Measurements from ENCODE around the gene PIF1. TPM values are rescaled to one million over a fixed set of nuclear protein-coding genes. Genes with fewer than 3 reads are reported as not detected.
"Not testable (repeated sequence)": the region's sequence is repeated elsewhere in the genome, so short reads cannot be mapped to it uniquely, and the experiment has no call there.

PIF1 gene
- total and polyA plus RNA-seq, 2 of the 4 experiments (the other 2 are of a cell fraction) = 3.9 to 19.9 TPM

- H3K18ac ChIP-seq (ENCODE audit: low read depth, low read length); H3K27me3 ChIP-seq (ENCODE audit: control insufficient read depth, insufficient read depth, low read length); in situ Hi-C loops (cut with MboI; ENCODE audit: low sequenced_read_pairs); H2BK20ac ChIP-seq (ENCODE audit: low read depth, low read length); intact Hi-C loops (cut with micrococcal nuclease); ATAC-seq (ENCODE audit: low read depth); H3K36me3 ChIP-seq (ENCODE audit: control insufficient read depth, insufficient read depth, low read length); H3K9me1 ChIP-seq (ENCODE audit: insufficient read depth, low read length); dilution Hi-C loops (cut with HindIII; ENCODE audit: low sequenced_read_pairs, unreplicated experiment); H4K20me1 ChIP-seq (ENCODE audit: insufficient read depth, low read length); H2BK5ac ChIP-seq (ENCODE audit: low read depth, low read length, poor library complexity, severe bottlenecking); H4K91ac ChIP-seq (ENCODE audit: insufficient read depth, low read depth, low read length); POLR2A ChIA-PET (ENCODE audit: unreplicated experiment); H2AK5ac ChIP-seq (ENCODE audit: low read depth, low read length); H3K27ac ChIP-seq (ENCODE audit: insufficient read depth, low read length); H3K4me1 ChIP-seq (ENCODE audit: control insufficient read depth, insufficient read depth, low read length); H3K9me3 ChIP-seq (ENCODE audit: control insufficient read depth, insufficient read depth, low read length); H4K8ac ChIP-seq (ENCODE audit: low read depth in 2 of 2, low read length in 2 of 2); BruUV-seq (replicated peaks); H3K14ac ChIP-seq (replicated peaks; ENCODE audit: low read depth, low read length); H2AFZ ChIP-seq (replicated peaks; ENCODE audit: low read length, poor library complexity); DNase-seq; H3K56ac ChIP-seq (ENCODE audit: extremely low read depth, insufficient read depth, low read length); H3K4ac ChIP-seq (ENCODE audit: low read depth, low read length); H3K79me1 ChIP-seq (ENCODE audit: low read depth in 1 of 2, low read length in 2 of 2); CTCF ChIA-PET; H2AK9ac ChIP-seq (replicated peaks; ENCODE audit: low read depth, low read length, poor library complexity); H3K4me2 ChIP-seq (ENCODE audit: low read depth, low read length); H3K23ac ChIP-seq (ENCODE audit: low read depth, low read length); H2BK120ac ChIP-seq (ENCODE audit: low read depth, low read length); H3K9ac ChIP-seq (ENCODE audit: low read depth, low read length); H2BK15ac ChIP-seq (ENCODE audit: low read depth, low read length); H4K5ac ChIP-seq (ENCODE audit: low read depth, low read length); H3K4me3 ChIP-seq (ENCODE audit: insufficient read depth, low read depth, low read length): not testable (repeated sequence)
- no CpG with 5 or more reads among the region's 7 CpGs for WGBS, 2 experiments (ENCODE audit: extremely low coverage in 2 of 2, insufficient read length in 1 of 2)
Observed at GRCh38 chr15:64795299-64795698, 30.1 kb downstream of the PIF1 start.

All from IMR-90 (cell line).